GM21360 (cell line): ENCODE results near the gene ZSCAN22.
"Not testable (repeated sequence)": the region's sequence is repeated elsewhere in the genome, so short reads cannot be mapped to it uniquely, and the experiment has no call there.

ENCODE experiments used
- ATAC-seq: cut with Tn5 transposase; IDR thresholded peaks from one replicate; pipeline ENCODE4 v1.9.1; 2021; ENCODE audit warnings: mild to moderate bottlenecking, moderate library complexity; ENCODE audit not compliant: unreplicated experiment

Gene ZSCAN22

GRCh38 chr19:58368561-58369360, 42.0 kb downstream of the ZSCAN22 start:
- no peak for ATAC-seq

- ATAC-seq = no peak
Observed at GRCh38 chr19:58372311-58373133, 45.7 kb downstream of the ZSCAN22 start.

- ATAC-seq = no peak
Observed at GRCh38 chr19:58374200-58374599, 47.4 kb downstream of the ZSCAN22 start.

DNA sequence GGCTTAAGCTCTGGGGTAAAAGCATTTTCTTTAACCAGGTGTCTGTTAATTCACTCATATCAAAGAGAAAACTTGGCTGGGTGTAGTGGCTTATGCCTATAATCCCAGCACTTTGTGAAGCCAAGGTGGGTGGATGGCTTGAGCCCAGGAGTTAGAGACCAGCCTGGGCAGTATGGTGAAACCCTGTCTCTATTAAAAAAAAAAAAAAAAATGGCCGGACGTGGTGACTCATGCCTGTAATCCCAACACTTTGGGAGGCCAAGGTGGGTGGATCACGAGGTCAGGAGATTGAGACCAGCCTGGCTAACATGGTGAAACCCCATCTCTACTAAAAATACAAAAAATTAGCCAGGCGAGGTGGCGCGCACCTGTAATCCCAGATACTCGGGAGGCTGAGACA, 49.9 kb downstream of the ZSCAN22 start:
- ATAC-seq = not testable (repeated sequence)

DNA sequence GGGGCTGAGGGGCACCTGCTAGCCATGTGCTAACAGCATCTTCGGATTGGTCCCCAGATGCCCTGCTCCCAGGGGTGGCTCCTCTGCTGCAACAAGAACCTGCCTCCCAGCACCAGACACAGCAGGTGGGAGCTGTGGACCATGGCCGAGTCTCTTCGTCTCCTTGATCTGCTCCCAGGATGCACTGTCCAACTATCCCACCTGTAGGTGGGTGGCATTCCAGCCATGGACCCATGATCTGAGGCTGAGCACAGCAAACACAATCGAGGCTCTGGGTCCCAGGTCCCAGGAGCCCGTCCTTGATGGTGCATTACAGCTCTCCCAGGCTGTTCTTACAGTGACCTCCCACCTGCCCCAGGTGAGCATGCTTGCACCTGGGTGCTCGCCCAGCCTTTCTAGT, 52.5 kb downstream of the ZSCAN22 start:
- no peak for ATAC-seq

GRCh38 chr19:58380037-58380661, 53.4 kb downstream of the ZSCAN22 start:
- ATAC-seq = no peak

GRCh38 chr19:58380662-58381459, 54.1 kb downstream of the ZSCAN22 start, which contains the start of gene ZNF837:
Gene ZNF837 (minus strand): TSS chr19:58381030. CDS start chr19:58369332, 11,698 bp downstream.
- peak; percentile 70 for ATAC-seq

DNA sequence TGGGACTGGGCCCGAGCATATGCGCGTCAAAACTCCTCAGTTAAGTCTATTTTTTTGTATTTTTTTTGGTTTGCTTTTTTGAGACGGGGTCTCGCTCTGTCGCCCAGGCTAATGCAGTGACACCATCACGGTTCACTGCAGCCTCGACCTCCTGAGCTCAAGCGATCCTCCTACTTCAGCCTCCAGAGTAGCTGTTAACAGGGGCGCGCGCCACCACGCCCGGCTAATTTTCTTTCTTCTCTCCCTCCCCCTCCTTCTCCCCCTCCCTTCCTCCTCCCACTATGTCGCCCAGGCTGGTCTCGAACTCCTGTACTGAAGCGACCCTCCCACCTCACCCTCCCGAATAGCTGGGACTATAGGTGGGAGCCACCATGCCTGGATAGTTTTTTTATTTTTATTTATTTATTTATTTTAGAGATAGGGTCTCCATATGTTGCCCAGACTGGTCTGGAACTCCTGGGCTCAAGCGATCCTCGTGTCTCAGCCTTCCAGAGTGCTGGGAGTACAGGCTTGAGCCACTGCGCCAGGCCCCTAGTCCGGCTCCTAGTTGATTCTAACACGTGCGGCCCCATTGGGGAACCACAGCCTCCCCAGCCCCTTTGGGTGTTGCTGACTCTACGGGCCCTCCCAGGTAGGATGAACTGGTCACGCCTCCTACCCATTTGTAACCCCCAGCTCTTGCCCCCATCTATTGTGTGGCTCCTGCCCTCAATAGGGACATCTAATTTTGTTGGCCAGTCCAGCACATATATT, 54.8 kb downstream of the ZSCAN22 start:
- no peak for ATAC-seq

- ATAC-seq = no peak
Observed at GRCh38 chr19:58382997-58383603, 56.3 kb downstream of the ZSCAN22 start.

- no peak for ATAC-seq
Observed at GRCh38 chr19:58385313-58385890, 58.6 kb downstream of the ZSCAN22 start.

- ATAC-seq = peak; percentile 2
Observed at GRCh38 chr19:58385891-58386575, 59.2 kb downstream of the ZSCAN22 start.

- peak; percentile 71 for ATAC-seq
Observed at GRCh38 chr19:58386576-58387337, 60.0 kb downstream of the ZSCAN22 start, which contains the start of gene RPS5. Gene RPS5 (plus strand): TSS chr19:58387269. CDS start chr19:58388138, 869 bp downstream.

DNA sequence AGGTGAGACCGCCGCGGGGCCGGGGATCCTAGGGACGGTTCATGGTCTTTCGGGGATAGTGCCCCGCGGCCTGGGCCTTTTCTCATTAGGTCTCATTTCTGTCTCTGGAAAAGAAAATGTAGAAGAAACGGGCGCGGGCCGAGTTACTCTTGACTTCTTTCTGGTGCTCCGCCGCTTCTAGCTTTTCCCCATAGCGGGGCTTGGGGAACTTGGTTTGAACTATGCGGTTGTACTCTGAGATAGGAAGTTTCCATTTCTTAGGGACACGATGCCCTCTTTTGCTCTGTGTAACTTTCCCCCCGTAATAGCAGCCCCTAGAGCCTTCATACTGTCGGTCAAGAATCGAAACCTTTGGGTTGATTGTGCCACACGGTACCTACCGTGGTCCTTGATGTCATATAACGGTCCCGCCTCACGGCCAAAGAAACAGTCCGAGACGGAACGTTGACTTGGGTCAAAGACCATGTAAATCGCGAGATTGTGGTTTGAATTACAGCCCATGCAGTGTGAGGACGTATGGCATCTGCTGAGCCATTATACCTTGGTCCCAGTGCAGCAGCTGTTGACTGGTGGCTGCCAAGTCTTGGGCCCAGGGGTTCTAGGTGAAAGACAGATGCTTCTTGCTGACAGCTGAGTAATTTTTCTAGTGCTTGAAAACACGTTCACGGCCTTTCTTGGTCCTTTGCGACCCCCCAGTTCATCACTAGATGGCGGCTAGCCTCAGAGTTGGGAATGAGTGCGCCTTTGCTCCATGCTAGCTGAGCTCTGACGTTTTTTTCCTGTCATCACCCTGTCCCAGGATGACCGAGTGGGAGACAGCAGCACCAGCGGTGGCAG, 60.8 kb downstream of the ZSCAN22 start:
- no peak for ATAC-seq

GRCh38 chr19:58388175-58388526, 61.4 kb downstream of the ZSCAN22 start:
- no peak for ATAC-seq
